Measurements from ENCODE around the gene PA2G4.
"Not testable (repeated sequence)": the region's sequence is repeated elsewhere in the genome, so short reads cannot be mapped to it uniquely, and the experiment has no call there.

The PA2G4 gene

GRCh38 chr12:56101045-56101444 is 3.3 kb upstream of the PA2G4 start:
- DNase-seq, result no peak

- DNase-seq, result no peak
These were observed 1.7 kb upstream of the PA2G4 start for GRCh38 chr12:56102683-56103065.

GRCh38 chr12:56103066-56103711 is 1.2 kb upstream of the PA2G4 start:
- no peak for DNase-seq

- no peak for DNase-seq
These were observed 593 bp upstream of the PA2G4 start for GRCh38 chr12:56103823-56104108.

GRCh38 chr12:56104815-56105608 is 653 bp downstream of the PA2G4 start:
- DNase-seq, result peak; percentile 73

- no peak for DNase-seq
These were observed 1.2 kb downstream of the PA2G4 start for GRCh38 chr12:56105609-56105902.

GRCh38 chr12:56107242-56107641 is 2.9 kb downstream of the PA2G4 start:
- DNase-seq, result no peak

- DNase-seq, result no peak
These were observed 6.2 kb downstream of the PA2G4 start for GRCh38 chr12:56110571-56110970.

- no peak for DNase-seq
These were observed 9.7 kb downstream of the PA2G4 start for GRCh38 chr12:56114084-56114483.

- DNase-seq, result no peak
These were observed 11.0 kb downstream of the PA2G4 start for GRCh38 chr12:56115329-56115728.

GRCh38 chr12:56116267-56117081 is 12.1 kb downstream of the PA2G4 start, which contains the start of gene RPL41:
Gene RPL41, plus strand, starts transcription at chr12:56116633.
- peak; percentile 97 for DNase-seq

GRCh38 chr12:56117082-56117706 is 12.8 kb downstream of the PA2G4 start:
- not testable (repeated sequence) for DNase-seq

GRCh38 chr12:56117778-56118687 is 13.7 kb downstream of the PA2G4 start, which contains the start of gene ZC3H10:
Gene ZC3H10, plus strand, starts transcription at chr12:56118266. Its CDS starts 2,297 bp downstream, at chr12:56120563.
- peak; percentile 100 for DNase-seq

- DNase-seq, result no peak
These were observed 14.5 kb downstream of the PA2G4 start for GRCh38 chr12:56118688-56119357.

- peak; percentile 94 for DNase-seq
These were observed 15.0 kb downstream of the PA2G4 start for GRCh38 chr12:56119361-56119796.

- DNase-seq, result no peak
These were observed 15.9 kb downstream of the PA2G4 start for GRCh38 chr12:56120158-56120846.

GRCh38 chr12:56121204-56121870 is 17.0 kb downstream of the PA2G4 start:
- DNase-seq, result no peak

- DNase-seq, result no peak
These were observed 18.3 kb downstream of the PA2G4 start for GRCh38 chr12:56122637-56123036.

GRCh38 chr12:56124133-56124532 is 19.8 kb downstream of the PA2G4 start:
- no peak for DNase-seq

- peak; percentile 90 for DNase-seq
These were observed 22.4 kb downstream of the PA2G4 start for GRCh38 chr12:56126732-56127239.
